IMR-90 (cell line): Measurements from ENCODE around the gene NAPB. TPM values are rescaled to one million over a fixed set of nuclear protein-coding genes. Genes with fewer than 3 reads are reported as not detected.

Experiments
- ATAC-seq: fragments of 200-7000 bp; cut with Tn5 transposase; 2 replicates; pipeline ENCODE4 v1.9.1; 2020; ENCODE audit warnings: low read depth, mild to moderate bottlenecking, moderate library complexity
- BruUV-seq: library from RNA; stranded (reverse); fragments of 400-500 nt; replicated peaks from 2 replicates; lab custom pipeline; 2021; lab: Mats Ljungman, UMichigan
- CTCF ChIA-PET: fragments of 300-600 bp; formaldehyde crosslinking; extraction: SDS; loops from one replicate; lab custom pipeline; 2021; ENCODE audit warnings: antibody characterized with exemption; lab: Yijun Ruan, JAX
- POLR2A ChIA-PET: fragments of 300-600 bp; sonication (Branson Sonifier 250); formaldehyde crosslinking; loops from one replicate; lab custom pipeline; 2022; ENCODE audit warnings: antibody characterized with exemption; ENCODE audit not compliant: unreplicated experiment; lab: Charles Lee
- DNase-seq: peaks from one replicate; pipeline ENCODE4 v3.0.0; 2013
- H2AFZ ChIP-seq: replicated peaks from 2 replicates; pipeline ENCODE3; 2013; ENCODE audit warnings: low read length, mild to moderate bottlenecking; ENCODE audit not compliant: poor library complexity
- H2AK5ac ChIP-seq: 2 replicates; pipeline ENCODE4 v1.6.1; 2013; ENCODE audit warnings: low read depth, low read length, inconsistent platforms
- H2AK9ac ChIP-seq: replicated peaks from 2 replicates; pipeline ENCODE3; 2013; ENCODE audit warnings: mild to moderate bottlenecking, low read depth, low read length, moderate library complexity; ENCODE audit not compliant: poor library complexity
- H2BK120ac ChIP-seq: 2 replicates; pipeline ENCODE4 v1.6.1; 2013; ENCODE audit warnings: low read depth, low read length, inconsistent platforms
- H2BK15ac ChIP-seq: 3 replicates; pipeline ENCODE4 v1.6.1; 2013; ENCODE audit warnings: low read depth, low read length, inconsistent platforms
- H2BK20ac ChIP-seq: 2 replicates; pipeline ENCODE4 v1.6.1; 2013; ENCODE audit warnings: low read depth, mild to moderate bottlenecking, inconsistent platforms, low read length, moderate library complexity
- H2BK5ac ChIP-seq: 2 replicates; pipeline ENCODE4 v1.6.1; 2013; ENCODE audit warnings: mild to moderate bottlenecking, low read depth, low read length, inconsistent platforms; ENCODE audit not compliant: poor library complexity, severe bottlenecking
- H3K14ac ChIP-seq: replicated peaks from 2 replicates; pipeline ENCODE4 v1.6.1; 2013; ENCODE audit warnings: low read depth, low read length, inconsistent platforms
- H3K18ac ChIP-seq: 2 replicates; pipeline ENCODE4 v1.6.1; 2013; ENCODE audit warnings: low read depth, low read length, control low read depth
- H3K23ac ChIP-seq: 2 replicates; pipeline ENCODE4 v1.6.1; 2013; ENCODE audit warnings: low read depth, low read length, inconsistent platforms
- H3K27ac ChIP-seq: 2 replicates; pipeline ENCODE4 v1.5.1; 2013; ENCODE audit warnings: mild to moderate bottlenecking, control low read depth, low read length; ENCODE audit not compliant: insufficient read depth
- H3K27me3 ChIP-seq: 2 replicates; pipeline ENCODE4 v1.6.1; 2013; ENCODE audit warnings: low read length; ENCODE audit not compliant: control insufficient read depth, insufficient read depth
- H3K36me3 ChIP-seq: 2 replicates; pipeline ENCODE4 v1.6.1; 2013; ENCODE audit warnings: low read length, mixed read lengths; ENCODE audit not compliant: control insufficient read depth, insufficient read depth
- H3K4ac ChIP-seq: 2 replicates; pipeline ENCODE4 v1.6.1; 2013; ENCODE audit warnings: low read depth, low read length, inconsistent platforms
- H3K4me1 ChIP-seq: 2 replicates; pipeline ENCODE4 v1.6.1; 2013; ENCODE audit warnings: low read length, mixed read lengths; ENCODE audit not compliant: control insufficient read depth, insufficient read depth
- H3K4me2 ChIP-seq: 2 replicates; pipeline ENCODE4 v1.6.1; 2013; ENCODE audit warnings: low read depth, mild to moderate bottlenecking, control low read depth, low read length, moderate library complexity
- H3K4me3 ChIP-seq: 2 replicates; pipeline ENCODE4 v1.5.1; 2013; ENCODE audit warnings: low read depth, mild to moderate bottlenecking, control low read depth, low read length, moderate library complexity; ENCODE audit not compliant: insufficient read depth
- H3K56ac ChIP-seq: 2 replicates; pipeline ENCODE4 v1.6.1; 2013; ENCODE audit warnings: low read length, inconsistent platforms; ENCODE audit not compliant: insufficient read depth; ENCODE audit errors: extremely low read depth
- H3K79me1 ChIP-seq, 2 experiments: 2 replicates each; pipeline ENCODE4 v1.6.1; 2013; ENCODE audit warnings: low read length in 2 of 2, inconsistent platforms in 1 of 2, low read depth in 1 of 2
- H3K9ac ChIP-seq: 2 replicates; pipeline ENCODE4 v1.6.1; 2013; ENCODE audit warnings: low read depth, low read length, control low read depth
- H3K9me1 ChIP-seq: 2 replicates; pipeline ENCODE4 v1.6.1; 2013; ENCODE audit warnings: low read length, inconsistent platforms; ENCODE audit not compliant: insufficient read depth
- H3K9me3 ChIP-seq: 2 replicates; pipeline ENCODE4 v1.6.1; 2013; ENCODE audit warnings: low read length; ENCODE audit not compliant: control insufficient read depth, insufficient read depth
- H4K20me1 ChIP-seq: 2 replicates; pipeline ENCODE4 v1.6.1; 2013; ENCODE audit warnings: low read length, inconsistent platforms; ENCODE audit not compliant: insufficient read depth
- H4K5ac ChIP-seq: 2 replicates; pipeline ENCODE4 v1.6.1; 2013; ENCODE audit warnings: mild to moderate bottlenecking, low read depth, low read length, control low read depth
- H4K8ac ChIP-seq, 2 experiments: 2 replicates each; pipeline ENCODE4 v1.6.1; 2013; ENCODE audit warnings: low read depth in 2 of 2, low read length in 2 of 2, control low read depth in 1 of 2, inconsistent platforms in 1 of 2
- H4K91ac ChIP-seq: 2 replicates; pipeline ENCODE4 v1.6.1; 2013; ENCODE audit warnings: low read depth, low read length, inconsistent platforms; ENCODE audit not compliant: insufficient read depth
- BHLHE40 ChIP-seq: fragments of 150-350 bp; IDR thresholded peaks from 2 replicates; pipeline ENCODE4 v1.6.1; 2016; ENCODE audit warnings: mild to moderate bottlenecking, low read depth, low read length
- CEBPB ChIP-seq: IDR thresholded peaks from 2 replicates; pipeline ENCODE4 v1.6.1; 2012; ENCODE audit warnings: low read depth, low read length, improper control_type of control experiment
- CHD1 ChIP-seq: IDR thresholded peaks from 2 replicates; pipeline ENCODE4 v1.6.1; 2012; ENCODE audit warnings: low read depth, low read length, improper control_type of control experiment
- MAZ ChIP-seq: IDR thresholded peaks from 2 replicates; pipeline ENCODE4 v1.6.1; 2012; ENCODE audit warnings: low read depth, mild to moderate bottlenecking, low read length, improper control_type of control experiment, moderate library complexity, borderline replicate concordance
- MXI1 ChIP-seq: IDR thresholded peaks from 2 replicates; pipeline ENCODE4 v1.6.1; 2012; ENCODE audit warnings: low read depth, mild to moderate bottlenecking, low read length, moderate library complexity, borderline replicate concordance
- NFE2L2 ChIP-seq: fragments of 150-350 bp; IDR thresholded peaks from 2 replicates; pipeline ENCODE4 v1.6.1; 2016; ENCODE audit warnings: low read depth, mild to moderate bottlenecking, low read length
- POLR2A ChIP-seq: IDR thresholded peaks from 2 replicates; pipeline ENCODE4 v1.6.1; 2012; ENCODE audit warnings: mild to moderate bottlenecking, low read depth, low read length
- RCOR1 ChIP-seq: IDR thresholded peaks from 2 replicates; pipeline ENCODE4 v1.6.1; 2012; ENCODE audit warnings: mild to moderate bottlenecking, low read length, improper control_type of control experiment; ENCODE audit not compliant: insufficient replicate concordance
- SMC3 ChIP-seq: fragments of 150-350 bp; IDR thresholded peaks from 2 replicates; pipeline ENCODE4 v1.6.1; 2016; ENCODE audit warnings: low read depth, mild to moderate bottlenecking, antibody characterized with exemption, low read length, moderate library complexity
- WGBS, 2 experiments: methylation state at CpG; one replicate each; pipeline versions ENCODE4 v1.1.5 to v1.1.7; 2013; ENCODE audit warnings: missing lambda C conversion rate in 2 of 2; ENCODE audit not compliant: insufficient read length in 1 of 2; ENCODE audit errors: extremely low coverage in 2 of 2; 5-methylcytosine and 5-hydroxymethylcytosine counted together
- dilution Hi-C: fragments of 300-500 bp; cut with HindIII; formaldehyde crosslinking; loops from one replicate; pipeline ENCODE4 v1.14.3; 2018; ENCODE audit warnings: low sequenced_read_pairs; ENCODE audit not compliant: unreplicated experiment
- in situ Hi-C: fragments of 300-500 bp; cut with MboI; formaldehyde crosslinking; loops from 3 replicates; pipeline ENCODE4 v1.14.3; 2019; ENCODE audit warnings: low sequenced_read_pairs, inconsistent platforms, mixed read lengths
- intact Hi-C: fragments of 100-400 bp; cut with micrococcal nuclease; formaldehyde crosslinking; loops from 2 replicates; pipeline ENCODE4 v1.10.0; 2022
- polyA plus RNA-seq, 3 experiments: library from polyadenylated mRNA; depleted of rRNA; stranded (reverse); fragments of >200 nt; gene quantifications; 2 replicates each; pipeline ENCODE4 v1.2.3, GENCODE V29; 2012; ENCODE audit warnings: low replicate concordance in 1 of 3
- total RNA-seq: library from RNA; depleted of rRNA; stranded (reverse); fragments of >200 nt; gene quantifications from 2 replicates; pipeline ENCODE4 v1.2.3, GENCODE V29; 2012
- TF ChIP-seq, protein P1 (sequence below): fragments of 150-350 bp; IDR thresholded peaks from 2 replicates; pipeline ENCODE4 v1.6.1; 2017; ENCODE audit warnings: mild to moderate bottlenecking, antibody characterized with exemption, low read length, low read depth

Gene NAPB
- total and polyA plus RNA-seq, 2 of the 4 experiments (the other 2 are of a cell fraction), result 4.4 to 5.2 TPM

DNA sequence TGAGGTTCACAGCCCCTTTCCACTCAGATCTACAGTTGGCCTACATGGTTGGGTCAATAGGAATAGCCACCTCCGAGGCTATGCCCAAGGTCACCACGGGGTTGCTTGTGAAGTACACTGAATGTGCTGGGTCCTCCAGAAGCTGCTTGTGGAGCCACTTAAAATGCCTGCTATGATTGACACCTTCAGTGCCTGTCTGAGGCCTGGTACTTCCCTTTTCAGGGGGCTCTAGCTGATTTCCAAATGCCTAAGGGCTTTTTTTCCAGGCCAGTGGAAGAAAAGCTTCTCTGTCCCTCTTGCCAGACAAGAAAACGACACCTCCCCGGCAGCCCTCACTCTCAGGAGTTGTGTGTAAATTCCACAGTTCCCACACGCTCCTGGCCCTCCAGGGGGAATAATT, 77.0 kb downstream of the NAPB start:
- 44% methylated on average over 2 of the region's 5 CpGs; no CpG with 5 or more reads in 1 of the 2 experiments for WGBS, 2 experiments
- ChIA-PET POLR2A (no interaction called here), CTCF (interaction anchor here (1.4 kb wide), 1 partner anchor 652 kb away, joined by 6 read pairs; no protein-coding TSS in a partner anchor)
- Histone ChIP-seq H3K9me3 (no peaks in the 10 kb centered on the region), H2BK120ac (no peak overlapping the region), H3K4ac (no peak overlapping the region), H2AFZ (no peak overlapping the region), H4K5ac (no peak overlapping the region), H2BK5ac (no peak overlapping the region), H2BK20ac (no peak overlapping the region), H4K91ac (no peak overlapping the region), H3K4me3 (no peak overlapping the region), H4K8ac (no peak overlapping the region), H3K14ac (no peak overlapping the region), H2AK9ac (no peak overlapping the region), H3K56ac (no peak overlapping the region), H3K4me1 (peaks cover 1% of the 10 kb centered on the region; the same call in 1 of the 2 replicates), H3K9me1 (no peaks in the 10 kb centered on the region), H3K27me3 (peaks cover 9% of the 10 kb centered on the region), H3K23ac (no peak overlapping the region), H2BK15ac (no peak overlapping the region), H3K27ac (no peak overlapping the region), H3K36me3 (no peaks in the 10 kb centered on the region), H3K9ac (no peak overlapping the region), H4K20me1 (no peaks in the 10 kb centered on the region), H3K4me2 (no peak overlapping the region), H2AK5ac (no peak overlapping the region), H3K79me1 (no peaks in the 10 kb centered on the region), H3K18ac (no peak overlapping the region)
- dilution Hi-C loops, result no loop called here
- ATAC-seq, result no peak
- TF ChIP-seq BHLHE40 (no peak), SMC3 (no peak), CHD1 (no peak), POLR2A (no peak), MXI1 (no peak), CEBPB (no peak), RCOR1 (no peak), NFE2L2 (no peak), MAZ (no peak)
- TF ChIP-seq, protein P1, sequence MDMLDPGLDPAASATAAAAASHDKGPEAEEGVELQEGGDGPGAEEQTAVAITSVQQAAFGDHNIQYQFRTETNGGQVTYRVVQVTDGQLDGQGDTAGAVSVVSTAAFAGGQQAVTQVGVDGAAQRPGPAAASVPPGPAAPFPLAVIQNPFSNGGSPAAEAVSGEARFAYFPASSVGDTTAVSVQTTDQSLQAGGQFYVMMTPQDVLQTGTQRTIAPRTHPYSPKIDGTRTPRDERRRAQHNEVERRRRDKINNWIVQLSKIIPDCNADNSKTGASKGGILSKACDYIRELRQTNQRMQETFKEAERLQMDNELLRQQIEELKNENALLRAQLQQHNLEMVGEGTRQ, result no peak
- BruUV-seq, result no TSS peak
- no peak for DNase-seq
- intact Hi-C loops, result loop anchor here (5.0 kb wide), 1 partner anchor 1007 kb away; no protein-coding TSS in a partner anchor
- in situ Hi-C loops, result loop anchor here (5.0 to 25.0 kb wide), 3 partner anchors 290 to 1007 kb away; no protein-coding TSS in a partner anchor
